Stimulated activated CD8-positive, alpha-beta memory T cell treated with anti-CD3 and anti-CD28 coated beads, Interleukin-2, amount 100 ng/mL, for 1 hour (primary cell): ENCODE results near the gene SDK2.
A peak's percentile ranks its signal among the peaks of the same experiment; 100 is the strongest.

Experiments
- DNase-seq, 2 donors: peaks; one replicate each; pipeline ENCODE4 v3.0.0-alpha.2; 2020; ENCODE audit warnings: low read depth in 2 of 2

The SDK2 gene

DNA sequence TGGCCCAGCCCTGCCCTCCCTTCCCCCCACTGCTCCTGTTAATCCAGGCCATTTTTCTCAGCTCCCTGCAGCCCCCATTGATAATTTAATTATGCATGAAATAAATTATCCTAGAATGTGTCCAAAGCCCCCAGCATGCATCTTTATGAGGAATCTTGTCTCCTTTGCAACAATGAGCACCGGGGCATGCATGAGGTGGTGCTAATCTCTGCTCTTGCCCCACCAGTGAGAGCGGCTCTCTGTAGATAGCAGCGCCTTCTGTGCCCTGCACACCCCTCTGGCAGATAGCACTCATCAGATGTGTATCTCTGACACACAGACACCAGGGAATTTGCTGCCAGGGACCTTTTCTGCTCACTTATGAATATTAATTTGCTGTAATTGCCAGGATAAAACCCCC, 192.2 kb downstream of the SDK2 start:
- DNase-seq: no peak

DNA sequence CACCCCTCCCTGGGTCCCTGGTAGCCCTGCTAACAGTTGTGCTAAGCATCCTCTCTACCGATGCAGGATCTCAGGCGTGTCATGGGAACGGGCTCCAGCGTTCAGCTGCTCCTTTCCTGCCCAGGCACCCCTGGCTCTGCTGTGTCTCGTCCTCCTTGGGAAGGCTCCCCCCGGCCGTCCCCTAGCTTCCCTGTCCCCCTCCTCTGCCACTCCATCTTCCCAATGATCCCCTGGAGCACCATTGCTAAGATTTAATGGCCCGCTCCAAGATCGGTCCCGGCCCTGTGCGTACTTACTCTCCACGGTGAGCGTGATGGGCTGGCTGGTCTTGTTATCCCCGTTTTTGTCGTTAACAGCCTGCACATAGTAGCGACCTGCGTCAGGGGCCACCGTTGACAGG, 196.9 kb downstream of the SDK2 start:
- DNase-seq: no peak

DNA sequence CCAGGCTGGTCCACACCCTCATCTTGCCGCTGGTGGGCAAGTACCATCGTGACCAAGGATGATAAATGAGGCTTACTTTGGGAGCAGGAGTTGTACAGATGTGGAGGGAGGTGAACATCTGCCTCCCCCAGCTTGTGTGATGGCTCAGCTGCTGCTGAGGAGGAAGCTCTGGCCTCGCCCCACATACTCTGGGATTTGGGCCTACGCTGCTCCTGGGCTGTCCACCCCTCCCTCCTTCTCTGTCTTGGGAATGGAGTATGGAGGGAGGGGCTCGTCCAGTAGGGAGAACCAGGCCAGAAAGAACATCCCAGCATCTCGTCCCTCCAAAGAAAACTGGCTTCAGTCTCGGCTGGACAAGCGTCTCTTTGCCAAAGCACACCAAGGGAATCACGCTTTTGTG, 197.6 kb downstream of the SDK2 start:
- no peak for DNase-seq

DNA sequence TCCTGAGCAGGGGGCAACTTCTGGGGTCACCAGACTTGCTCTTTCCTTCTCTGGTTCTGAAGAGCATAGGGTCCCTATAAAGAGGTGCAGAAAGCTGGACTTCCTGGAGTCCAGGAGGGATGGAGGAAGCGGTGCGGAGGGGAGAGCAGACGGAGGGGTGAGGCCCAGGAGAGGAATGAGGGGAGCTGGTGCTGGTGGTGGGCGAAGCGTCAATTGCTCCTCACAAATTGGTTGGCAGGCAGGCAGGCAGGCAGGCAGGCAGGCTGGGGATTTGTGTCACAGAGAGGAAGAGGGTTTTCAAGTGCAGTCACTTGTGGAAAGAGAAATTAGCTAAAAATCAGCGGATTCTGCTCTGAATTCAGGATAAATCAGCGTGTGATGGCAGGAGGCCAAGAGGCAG, 198.8 kb downstream of the SDK2 start:
- DNase-seq: no peak

DNA sequence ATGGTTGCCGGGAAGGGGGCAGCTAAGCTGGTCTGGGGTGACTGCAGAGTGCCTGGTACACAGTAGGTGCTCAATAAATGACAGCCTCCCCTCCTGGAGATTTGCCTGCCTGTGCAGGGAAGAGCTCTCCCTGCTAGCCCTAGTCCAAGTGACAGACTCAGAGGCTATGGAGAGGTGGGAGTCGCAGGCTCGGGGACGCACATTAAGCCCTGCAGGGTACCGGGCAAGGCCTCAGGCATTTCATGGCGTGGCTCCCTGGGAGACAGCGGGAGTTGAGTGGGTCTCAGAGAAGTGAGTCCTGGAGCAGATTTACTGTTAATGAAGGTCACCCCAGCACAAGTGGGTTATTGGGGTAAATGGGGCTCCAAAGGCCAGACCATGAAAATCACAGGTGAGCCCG, 200.2 kb downstream of the SDK2 start:
- no peak for DNase-seq

DNA sequence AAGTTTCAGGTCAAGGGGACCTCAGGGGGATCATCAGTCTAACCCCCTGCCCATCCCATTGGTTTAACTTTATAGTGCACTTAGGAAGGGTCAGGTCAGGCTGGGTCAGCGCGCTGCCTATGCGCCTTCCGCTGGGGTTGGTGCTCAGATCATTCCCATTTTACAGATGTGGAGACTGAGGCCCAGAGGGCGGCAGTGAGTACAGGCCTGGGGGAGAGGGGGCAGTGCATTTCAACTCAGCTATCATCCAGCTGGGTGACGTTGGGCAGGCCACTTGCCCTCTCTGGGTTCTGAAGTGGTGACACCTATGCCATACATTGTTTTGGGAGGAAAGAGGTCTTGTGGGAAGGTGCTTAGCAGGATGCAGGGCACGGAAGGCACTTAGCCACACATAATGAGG, 204.6 kb downstream of the SDK2 start:
- no peak for DNase-seq

DNA sequence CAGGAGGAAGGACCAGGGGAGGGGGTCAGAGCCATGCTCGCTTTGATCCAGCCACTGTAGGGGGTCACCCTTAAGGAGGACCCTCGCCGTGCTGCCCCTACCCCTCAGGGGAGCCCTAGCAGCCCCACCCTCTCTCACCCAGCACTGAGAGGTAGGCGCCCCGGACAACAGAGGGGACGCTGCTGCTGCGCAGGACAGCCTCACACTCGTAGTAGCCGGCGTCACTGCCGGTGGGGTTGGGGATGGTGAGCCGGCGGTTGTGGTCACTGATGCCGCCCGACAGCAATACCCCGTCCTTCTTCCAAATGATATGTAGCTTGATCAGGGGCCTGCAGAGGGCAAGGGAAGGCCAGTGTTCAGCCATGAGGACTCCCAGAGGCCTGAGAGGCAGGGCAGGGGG, 206.4 kb downstream of the SDK2 start:
- no peak for DNase-seq

DNA sequence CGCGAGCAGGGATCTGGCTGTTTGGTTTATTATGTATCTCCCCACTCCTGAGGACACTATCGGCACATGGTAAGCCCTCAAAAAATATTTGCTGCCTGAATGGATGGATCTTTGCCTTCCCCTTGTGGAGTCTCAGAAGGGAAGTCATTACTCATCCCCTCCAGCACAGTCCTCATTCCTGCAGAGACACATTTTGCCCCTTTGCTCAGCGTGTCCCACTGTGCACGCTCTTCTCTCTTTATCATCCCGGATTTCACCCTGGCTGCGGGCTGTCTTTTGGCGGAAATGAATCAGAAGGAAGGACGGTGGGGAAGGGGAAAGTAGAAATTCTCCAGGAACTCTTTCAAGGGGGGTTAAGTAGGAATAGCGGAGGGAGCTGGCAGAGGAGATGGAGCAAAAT, 207.3 kb downstream of the SDK2 start:
- no peak for DNase-seq

DNA sequence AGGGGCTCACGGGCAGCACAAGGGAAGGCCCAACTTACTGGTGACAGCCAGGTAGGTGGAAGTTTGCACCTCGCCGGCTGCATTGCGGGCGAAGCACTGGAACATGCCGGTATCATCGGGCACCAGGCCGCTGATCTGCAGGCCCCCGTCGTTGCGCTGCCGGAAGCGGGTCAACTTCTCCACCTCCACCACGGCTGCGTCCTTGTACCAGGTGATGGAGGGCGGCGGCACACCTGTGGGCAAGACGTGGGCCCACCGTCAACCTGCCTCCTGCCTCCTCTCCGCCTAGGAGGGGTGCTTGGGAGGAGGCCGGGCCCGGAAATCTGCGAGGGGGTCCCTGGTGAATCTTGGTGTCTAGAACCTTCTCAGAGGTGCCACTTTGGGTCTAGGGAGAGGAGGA, 208.8 kb downstream of the SDK2 start:
- DNase-seq: no peak

DNA sequence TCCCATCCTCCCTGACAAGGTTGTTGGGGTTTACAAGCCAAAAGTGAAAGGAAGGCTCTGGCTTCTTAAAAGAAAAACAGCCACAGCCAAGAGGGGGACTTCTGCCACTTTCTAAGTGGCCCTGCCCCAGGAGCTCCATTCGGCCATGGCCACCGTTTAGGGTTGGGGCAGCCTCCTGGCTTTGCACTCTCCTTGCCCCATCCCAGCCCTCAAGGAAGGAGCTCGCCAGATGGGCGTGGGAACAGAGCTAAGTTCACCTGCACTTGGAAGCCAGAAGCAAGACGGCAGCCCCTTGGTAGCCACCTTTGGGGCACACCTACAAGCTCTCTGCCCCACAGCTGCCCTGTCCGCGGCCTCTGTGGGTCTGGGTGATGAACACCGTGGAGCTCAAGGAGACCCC, 210.1 kb downstream of the SDK2 start:
- no peak for DNase-seq

DNA sequence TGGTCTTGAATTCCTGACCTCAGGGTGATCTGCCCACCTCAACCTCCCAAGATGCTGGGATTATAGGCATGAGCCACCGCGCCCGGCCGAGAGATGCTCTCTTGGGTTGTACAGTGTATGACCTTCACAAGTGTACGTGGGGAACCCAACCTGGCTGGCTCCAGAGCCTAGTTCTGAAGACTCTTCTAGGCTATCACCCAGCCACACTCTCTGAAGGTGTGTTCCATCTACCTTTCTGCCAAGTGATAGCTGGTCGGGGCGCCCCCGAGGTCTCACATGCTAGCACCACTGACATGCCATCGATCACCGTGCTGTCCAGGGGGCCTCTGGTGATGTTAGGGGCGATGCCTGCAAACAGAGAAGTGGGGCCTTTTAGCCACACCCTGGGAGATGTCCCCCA, 210.7 kb downstream of the SDK2 start:
- DNase-seq: no peak

DNA sequence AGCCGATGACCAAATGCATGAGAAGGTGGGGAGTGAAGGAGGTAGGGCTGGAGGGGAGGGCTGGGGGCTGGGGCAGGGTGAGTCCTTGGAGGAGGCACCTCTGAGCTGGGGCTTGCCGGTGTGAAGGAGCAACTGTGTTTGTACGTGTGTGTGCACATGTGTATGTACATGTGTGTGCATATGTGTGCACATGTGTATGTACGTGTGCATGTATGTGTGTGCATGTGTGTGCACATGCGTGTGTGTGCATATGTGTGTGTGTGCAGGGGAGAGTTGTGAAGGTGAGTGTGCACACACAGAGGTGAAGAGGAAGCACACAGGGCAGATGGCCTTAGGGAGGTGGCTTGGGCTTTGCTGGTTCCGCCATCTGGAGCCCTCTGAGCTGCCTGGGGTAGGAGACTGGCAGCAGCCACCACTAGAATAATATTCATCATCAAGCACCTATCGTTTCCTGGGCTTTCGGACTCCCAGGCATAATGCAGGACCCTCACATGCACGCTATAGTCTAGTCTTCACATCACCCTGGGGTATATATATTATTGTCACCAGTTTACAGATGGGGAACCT, 211.5 kb downstream of the SDK2 start:
- DNase-seq: no peak

DNA sequence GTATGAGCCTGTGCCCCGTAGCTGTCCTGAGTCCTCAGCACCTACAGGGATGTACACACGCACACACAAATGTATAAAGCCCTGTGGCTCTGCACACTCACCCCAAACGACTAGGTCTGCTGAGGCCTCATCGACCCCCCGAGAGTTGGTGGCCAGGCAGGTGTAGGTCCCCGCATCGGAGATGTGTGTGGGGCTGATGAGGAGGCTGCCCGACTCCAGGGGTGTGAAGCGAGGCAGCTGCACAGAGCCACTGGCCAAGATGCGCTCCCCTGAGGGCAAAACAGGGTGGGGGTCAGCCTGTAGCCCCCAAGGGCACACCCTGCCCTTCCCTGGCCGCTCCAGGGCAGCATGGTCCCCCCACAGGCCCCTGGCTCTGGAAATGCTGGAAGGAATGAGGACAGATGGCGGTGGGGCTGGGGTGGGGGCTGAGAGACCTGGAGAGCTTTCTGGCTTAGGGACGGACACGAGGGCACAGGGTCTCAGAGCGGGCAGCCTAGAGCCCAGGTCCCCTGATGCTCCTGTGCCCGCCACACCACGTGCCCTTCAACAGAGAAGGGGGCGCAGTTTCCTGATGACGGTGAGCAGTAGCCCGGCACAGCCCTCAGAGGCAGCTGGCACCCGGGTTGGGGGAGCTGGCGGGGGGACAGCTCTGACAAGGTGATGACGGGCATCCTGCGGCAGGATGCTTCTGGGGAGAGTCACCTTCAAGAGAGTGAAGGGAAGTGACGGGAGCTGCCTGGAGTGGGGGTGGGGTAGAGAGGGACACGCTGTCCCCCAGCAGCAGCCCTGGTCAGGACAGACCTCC, 212.6 kb downstream of the SDK2 start:
- no peak for DNase-seq

DNA sequence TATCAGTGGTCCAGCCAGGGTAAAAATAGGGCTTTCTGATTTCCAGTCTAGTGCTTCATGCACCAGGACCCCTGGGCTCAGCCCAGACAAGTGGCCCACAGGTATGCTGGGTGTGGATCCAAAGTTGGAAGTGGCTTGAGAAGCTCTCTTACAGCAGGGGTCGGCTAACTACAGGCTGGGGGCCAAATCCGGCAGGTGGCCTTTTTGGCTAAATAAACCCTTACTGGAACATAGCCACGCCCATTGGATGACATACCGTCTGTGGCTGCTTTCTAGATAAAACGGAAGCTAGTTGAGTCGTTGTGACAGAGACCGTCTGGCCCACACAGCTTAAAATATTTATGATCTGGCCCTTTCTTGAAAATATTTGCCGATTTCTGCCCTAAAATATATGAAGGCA, 213.4 kb downstream of the SDK2 start:
- DNase-seq: no peak

DNA sequence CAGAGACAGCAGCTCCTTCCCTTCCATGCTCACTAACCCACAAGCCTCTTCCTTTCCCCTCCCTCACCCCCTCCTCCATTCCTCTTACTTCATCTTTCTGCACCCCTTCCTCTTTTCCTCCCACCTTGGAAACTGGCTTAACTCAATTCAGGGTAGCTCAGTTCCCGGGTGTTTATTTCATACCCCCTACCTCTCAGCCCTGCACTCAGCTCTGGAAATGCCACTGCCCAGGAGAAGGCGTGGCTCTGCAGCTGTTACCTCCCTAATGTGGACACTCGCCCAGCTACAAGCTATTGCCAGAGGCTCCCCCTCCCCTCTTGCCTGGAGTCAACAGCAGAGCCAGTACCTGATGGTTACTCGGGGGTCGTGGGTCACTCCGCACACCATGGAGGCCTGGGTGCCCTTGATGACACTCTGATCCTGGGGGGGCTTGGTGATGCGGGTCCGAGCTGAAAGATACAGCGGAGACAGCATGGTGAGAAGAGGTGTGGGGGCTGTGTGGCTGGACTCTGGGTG, 214.0 kb downstream of the SDK2 start:
- no peak for DNase-seq

DNA sequence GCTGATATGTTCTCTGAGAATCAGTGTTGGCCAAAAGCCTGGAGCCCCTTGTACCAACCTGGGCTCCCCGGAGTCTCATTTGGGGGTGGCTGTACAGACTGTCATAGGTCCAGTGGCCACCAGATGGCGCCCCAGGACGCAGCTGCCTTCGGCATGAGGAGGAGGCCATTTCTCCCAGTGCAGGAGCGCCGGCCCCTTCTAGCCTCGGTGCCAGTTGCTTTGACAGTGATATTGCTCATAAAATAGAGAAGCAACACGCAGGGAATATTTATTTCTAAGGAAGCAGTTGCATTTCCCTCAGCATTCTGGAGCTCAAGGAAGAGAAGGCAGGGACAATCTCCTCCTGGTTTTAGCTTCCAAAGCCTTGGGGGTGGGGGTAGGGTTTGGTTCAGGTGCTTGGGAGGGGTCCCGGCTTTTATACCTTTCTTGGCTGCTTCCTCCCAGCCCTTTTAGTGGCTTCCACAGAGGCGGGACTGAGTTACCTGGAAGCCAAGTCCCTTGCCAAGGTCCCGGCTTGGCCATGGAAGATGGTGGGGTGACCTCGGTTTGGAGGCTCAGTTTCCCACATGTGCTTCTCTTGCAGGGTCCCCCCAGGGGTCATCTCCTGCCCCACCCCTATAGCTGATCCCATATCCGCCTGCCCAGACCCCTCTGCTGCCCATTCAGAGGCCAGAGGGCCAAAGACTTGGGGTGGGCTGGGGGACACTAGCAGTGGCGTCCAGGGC, 214.6 kb downstream of the SDK2 start:
- DNase-seq: peak; percentile 79 to 81

DNA sequence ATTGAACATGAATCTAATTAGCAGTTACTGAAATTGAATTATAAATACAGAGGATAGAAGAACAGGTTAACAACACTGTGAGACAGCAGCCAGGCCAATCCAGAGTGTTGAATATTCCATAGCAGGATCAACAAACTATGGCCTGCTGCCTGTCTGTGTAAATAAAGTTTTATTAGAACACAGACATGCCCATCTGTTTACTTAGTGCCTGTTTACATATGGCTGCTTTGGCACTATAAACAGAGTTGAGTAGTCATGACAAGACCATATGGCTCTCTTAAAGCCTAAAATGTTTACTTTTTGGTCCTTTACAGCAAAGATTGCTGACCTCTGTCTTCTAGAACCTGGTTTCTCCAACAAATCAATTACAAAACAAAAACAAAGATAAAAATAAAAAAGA, 217.0 kb downstream of the SDK2 start:
- DNase-seq: no peak

DNA sequence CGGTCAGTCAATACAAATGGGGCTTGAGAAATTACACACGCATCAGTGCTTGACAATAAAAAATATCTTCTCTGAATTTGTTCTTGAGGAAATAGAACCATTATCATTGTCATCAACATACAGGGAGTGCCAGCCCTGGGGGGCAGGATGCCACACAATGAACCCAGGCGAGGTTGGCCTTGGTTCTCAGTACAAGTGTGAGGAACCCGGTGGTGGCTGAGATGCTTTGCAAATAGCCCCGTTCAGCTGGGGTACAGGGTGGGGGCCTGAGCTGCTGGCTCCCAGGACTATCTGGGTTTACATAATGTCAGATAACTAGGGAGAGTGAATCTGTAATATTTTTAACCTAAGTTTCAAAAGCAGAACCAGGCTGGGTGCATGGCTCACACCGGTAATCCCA, 219.7 kb downstream of the SDK2 start:
- DNase-seq: no peak

DNA sequence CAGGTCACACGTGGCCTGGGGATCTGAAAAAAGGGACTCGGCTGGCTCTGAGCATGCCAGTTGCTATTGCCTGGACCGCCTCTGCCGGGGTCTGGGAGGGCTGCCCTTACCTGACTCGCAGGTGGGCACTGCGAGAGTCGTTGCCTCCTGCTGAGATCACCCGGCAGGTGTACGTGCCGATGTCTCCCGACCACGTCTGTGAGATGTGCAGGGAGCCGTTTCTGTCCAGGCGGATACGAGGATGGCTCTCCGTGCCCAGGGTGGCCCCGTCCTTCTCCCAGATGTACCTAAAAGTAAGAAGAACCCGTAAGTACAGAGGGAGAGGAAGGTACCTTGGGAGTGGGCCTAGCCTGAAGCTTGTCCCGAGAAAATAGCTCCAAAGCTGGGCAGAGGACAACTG, 220.4 kb downstream of the SDK2 start:
- DNase-seq: no peak

DNA sequence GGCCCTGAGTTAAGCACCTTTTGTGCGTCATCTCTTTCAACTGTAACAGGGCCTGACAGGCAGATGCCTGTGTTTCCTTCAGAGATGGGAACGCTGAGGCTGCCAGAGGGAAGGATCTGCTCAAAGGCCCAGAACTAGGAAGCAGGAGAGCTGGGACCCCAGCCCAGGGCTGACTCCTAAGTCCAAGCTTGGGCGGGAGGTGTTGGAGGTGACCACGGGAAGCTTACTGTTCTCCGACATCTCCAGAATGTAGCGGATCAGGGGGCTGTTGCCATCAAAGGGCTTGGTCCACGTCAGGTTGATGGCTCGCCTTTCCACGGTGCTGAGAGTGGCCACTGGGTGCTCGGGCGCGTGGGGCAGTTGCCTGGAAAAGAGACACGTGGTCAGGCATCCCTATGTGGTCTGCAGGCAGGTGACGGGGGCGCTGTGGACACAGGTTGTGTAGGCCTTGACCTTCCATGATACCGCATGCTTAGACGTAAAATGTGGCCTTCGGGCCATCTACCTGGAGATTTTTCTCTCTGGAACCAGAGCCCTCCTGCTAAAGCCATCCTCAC, 221.0 kb downstream of the SDK2 start:
- DNase-seq: no peak

DNA sequence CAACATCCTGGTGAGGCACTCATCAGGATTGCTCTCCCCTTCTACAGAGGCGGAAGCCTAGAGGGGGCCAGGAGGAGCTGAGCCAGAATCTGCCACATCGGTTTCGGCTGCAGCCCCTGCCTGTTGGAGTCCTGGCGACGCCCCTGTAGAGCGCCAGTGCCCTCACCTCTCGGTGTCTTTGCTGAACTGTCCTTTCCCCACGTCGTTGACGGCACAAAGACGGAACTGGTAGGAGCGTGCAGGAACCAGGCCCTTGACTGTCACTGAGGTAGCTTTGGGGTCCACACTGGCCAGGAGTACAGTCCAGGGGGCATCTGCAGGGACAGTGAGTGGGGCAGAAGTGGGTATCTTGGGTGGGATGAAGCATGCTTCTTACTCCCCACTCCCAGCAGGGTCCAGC, 222.1 kb downstream of the SDK2 start:
- no peak for DNase-seq

DNA sequence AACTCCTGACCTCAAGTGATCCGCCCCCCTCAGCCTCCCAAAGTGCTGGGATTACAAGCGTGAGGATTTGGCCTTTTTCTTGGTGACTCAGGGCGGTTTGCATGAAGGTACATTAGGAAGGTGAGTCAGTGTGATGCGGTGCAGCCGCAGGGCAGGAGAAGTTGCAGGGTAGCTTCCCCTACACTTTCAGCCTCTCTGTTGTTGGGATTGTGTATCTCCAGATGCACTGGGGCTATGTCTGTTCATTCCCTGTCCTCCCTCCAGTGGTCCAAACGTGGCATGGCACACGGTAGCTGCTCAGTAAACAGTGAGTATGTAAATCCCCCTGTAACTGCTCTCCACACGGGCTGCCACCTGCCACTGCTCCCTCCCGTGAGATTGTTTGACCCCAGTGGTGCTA, 223.3 kb downstream of the SDK2 start:
- DNase-seq: no peak

DNA sequence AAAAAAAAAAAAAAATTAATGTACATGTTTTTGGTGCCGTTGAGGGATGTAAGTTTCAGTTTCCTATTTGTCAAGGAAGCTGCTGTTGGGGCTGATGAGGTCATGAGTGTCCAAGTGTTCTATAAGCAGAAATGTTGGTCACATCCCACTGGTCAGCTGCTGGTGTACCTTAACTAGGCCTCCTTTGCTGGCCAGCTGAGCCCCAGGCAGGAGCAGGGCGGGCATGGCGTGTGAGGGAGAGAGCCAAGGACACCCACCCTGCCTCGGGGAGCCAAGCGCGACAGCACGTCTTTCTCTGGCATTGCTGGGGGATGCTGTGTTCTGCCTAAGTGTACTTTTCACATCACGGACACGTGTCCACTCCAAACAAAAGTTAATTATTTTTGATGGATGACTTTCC, 224.4 kb downstream of the SDK2 start:
- DNase-seq: no peak
